GM19023 (cell line): ENCODE data around the gene SDK2.

Source experiments
- ATAC-seq: cut with Tn5 transposase; IDR thresholded peaks from one replicate; pipeline ENCODE4 v1.9.1; 2021; ENCODE audit warnings: mild to moderate bottlenecking, moderate library complexity; ENCODE audit not compliant: unreplicated experiment

The SDK2 gene

GRCh38 chr17:73644145-73645049, at the start of gene SDK2:
Gene SDK2 (minus strand): TSS chr17:73644445. CDS start chr17:73644088, 357 bp downstream.
- no peak for ATAC-seq

- ATAC-seq: no peak
These were observed 48.8 kb upstream of the SDK2 start for GRCh38 chr17:73693071-73693470.

- ATAC-seq: no peak
These were observed 47.1 kb upstream of the SDK2 start for GRCh38 chr17:73691321-73691766.

- ATAC-seq: no peak
These were observed 46.4 kb upstream of the SDK2 start for GRCh38 chr17:73690676-73691075.

- ATAC-seq: no peak
These were observed 45.5 kb upstream of the SDK2 start for GRCh38 chr17:73689596-73690275.

GRCh38 chr17:73686961-73687360, 42.7 kb upstream of the SDK2 start:
- no peak for ATAC-seq

- ATAC-seq: no peak
These were observed 41.9 kb upstream of the SDK2 start for GRCh38 chr17:73686126-73686525.

- ATAC-seq: no peak
These were observed 39.9 kb upstream of the SDK2 start for GRCh38 chr17:73684183-73684582.

- no peak for ATAC-seq
These were observed 39.5 kb upstream of the SDK2 start for GRCh38 chr17:73683771-73684170.

- ATAC-seq: no peak
These were observed 37.7 kb upstream of the SDK2 start for GRCh38 chr17:73681946-73682345.

GRCh38 chr17:73679476-73679875, 35.2 kb upstream of the SDK2 start:
- ATAC-seq: no peak

- ATAC-seq: no peak
These were observed 34.8 kb upstream of the SDK2 start for GRCh38 chr17:73678999-73679398.

- ATAC-seq: no peak
These were observed 25.5 kb upstream of the SDK2 start for GRCh38 chr17:73669771-73670170.

GRCh38 chr17:73667181-73667959, 23.1 kb upstream of the SDK2 start:
- ATAC-seq: no peak

GRCh38 chr17:73663614-73664013, 19.4 kb upstream of the SDK2 start:
- no peak for ATAC-seq

- ATAC-seq: no peak
These were observed 16.1 kb upstream of the SDK2 start for GRCh38 chr17:73660366-73660765.

- no peak for ATAC-seq
These were observed 14.7 kb upstream of the SDK2 start for GRCh38 chr17:73658821-73659515.

GRCh38 chr17:73657473-73658116, 13.3 kb upstream of the SDK2 start:
- no peak for ATAC-seq

- ATAC-seq: no peak
These were observed 10.0 kb upstream of the SDK2 start for GRCh38 chr17:73654241-73654640.

- no peak for ATAC-seq
These were observed 9.6 kb upstream of the SDK2 start for GRCh38 chr17:73653810-73654209.
